DMS53 (cell line): ENCODE data around the gene PTPN11.
"Not testable (repeated sequence)": the region's sequence is repeated elsewhere in the genome, so short reads cannot be mapped to it uniquely, and the experiment has no call there.

Experiments
- DNase-seq: peaks from one replicate; lab custom pipeline; 2025; lab: John Stamatoyannopoulos, UW

The PTPN11 gene

GRCh38 chr12:112514926-112515642 lies 96.3 kb downstream of the PTPN11 start:
- DNase-seq, result no peak

DNA sequence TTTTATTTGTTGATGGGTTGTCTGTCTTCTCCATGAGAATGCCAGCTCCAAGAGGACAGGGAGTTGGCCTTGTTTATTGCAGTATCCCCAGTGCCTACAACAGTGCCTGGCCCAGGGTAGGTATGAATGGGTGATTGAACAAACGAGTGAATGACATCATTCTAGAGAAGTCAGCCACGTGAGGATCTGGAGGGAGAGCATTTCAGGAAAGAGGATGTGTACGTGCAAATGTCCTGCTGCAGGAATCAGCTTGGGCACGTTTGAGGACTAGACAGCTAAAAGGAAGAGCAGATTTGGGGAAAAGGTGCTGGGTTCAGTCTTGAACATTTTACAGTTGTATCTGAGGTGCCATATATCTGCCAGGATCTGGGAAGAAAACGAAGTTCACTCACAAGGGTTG lies 97.1 kb downstream of the PTPN11 start:
- no peak for DNase-seq

GRCh38 chr12:112517730-112518364 lies 99.1 kb downstream of the PTPN11 start:
- DNase-seq, result no peak

- no peak for DNase-seq
Measured at GRCh38 chr12:112518365-112518735, 99.6 kb downstream of the PTPN11 start.

DNA sequence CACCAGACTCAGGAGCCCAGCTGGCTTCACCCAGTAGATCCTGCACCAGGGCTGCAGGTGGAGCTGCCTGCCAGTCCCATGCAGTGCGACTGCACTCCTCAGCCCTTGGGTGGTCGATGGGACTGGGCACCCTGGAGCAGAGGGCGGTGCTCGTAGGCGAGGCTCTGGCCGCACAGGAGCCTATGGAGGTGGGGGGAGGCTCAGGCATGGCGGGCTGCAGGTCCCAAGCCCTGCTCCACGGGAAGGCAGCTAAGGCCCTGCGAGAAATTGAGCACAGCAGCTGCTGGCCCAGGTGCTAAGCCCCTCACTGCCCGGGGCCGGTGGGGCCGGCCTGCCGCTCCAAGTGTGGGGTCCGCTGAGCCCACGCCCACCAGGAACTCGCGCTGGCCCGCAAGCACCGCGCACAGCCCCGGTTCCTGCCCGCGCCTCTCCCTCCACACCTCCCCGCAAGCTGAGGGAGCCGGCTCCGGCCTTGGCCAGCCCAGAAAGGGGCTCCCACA lies 101.1 kb downstream of the PTPN11 start:
- not testable (repeated sequence) for DNase-seq

GRCh38 chr12:112523856-112524255 lies 105.1 kb downstream of the PTPN11 start:
- DNase-seq, result no peak

- DNase-seq, result no peak
Measured at GRCh38 chr12:112524269-112524668, 105.5 kb downstream of the PTPN11 start.

DNA sequence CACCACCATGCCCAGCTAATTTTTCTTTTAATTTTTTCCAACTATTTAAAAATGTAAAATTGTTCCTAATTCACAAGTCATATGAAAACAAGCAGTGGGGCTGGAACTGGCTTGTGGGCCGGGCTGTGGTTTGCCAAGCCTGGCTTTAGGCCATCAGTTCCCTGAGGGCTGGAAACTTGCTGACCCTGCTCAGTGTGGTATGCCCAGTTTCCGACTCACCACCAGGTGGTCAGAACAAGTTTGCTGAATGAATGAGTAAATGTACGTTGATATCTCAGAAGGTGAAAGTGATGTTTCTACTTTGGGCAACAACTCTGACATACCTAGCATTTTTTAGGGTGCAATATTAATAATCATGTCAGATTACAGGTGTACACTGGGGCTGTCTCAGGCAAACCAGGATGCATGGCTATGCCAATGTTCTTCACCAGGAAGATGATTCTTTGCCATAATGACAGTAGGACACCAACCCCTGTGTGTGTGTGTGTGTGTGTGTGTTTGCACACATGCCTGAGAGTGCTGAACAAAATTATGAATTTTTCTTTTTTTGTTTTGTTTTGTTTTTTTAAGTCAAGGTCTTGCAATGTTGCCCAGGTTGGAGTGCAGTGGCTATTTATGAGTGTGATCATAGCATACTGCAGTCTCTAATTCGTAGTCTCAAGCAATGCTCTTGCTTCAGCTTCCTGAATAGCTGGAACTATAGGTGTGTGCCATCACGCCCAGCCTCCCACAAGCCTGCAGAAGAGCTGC lies 106.1 kb downstream of the PTPN11 start:
- peak; percentile 41 for DNase-seq

GRCh38 chr12:112525426-112525809 lies 106.7 kb downstream of the PTPN11 start:
- no peak for DNase-seq

DNA sequence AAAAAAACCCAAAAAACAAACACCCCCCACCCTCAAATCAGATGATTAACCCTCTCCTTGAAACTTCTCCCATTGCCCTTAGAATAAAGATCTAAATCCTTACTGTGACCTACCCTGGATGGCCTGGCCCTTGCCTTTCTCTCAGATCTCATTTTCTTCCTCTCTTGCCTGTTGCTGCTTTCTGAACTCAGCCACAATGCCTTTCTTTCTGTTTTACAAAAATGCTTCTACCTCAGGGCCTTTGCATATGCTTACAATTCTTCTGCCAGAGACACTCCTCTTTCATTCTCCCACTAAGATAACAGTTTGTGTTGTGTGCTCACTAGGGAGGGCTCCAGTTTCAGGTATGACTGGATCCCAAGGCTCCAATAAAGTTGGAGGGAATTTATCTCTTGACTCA lies 108.3 kb downstream of the PTPN11 start:
- no peak for DNase-seq

- DNase-seq, result no peak
Measured at GRCh38 chr12:112527501-112527900, 108.8 kb downstream of the PTPN11 start.

GRCh38 chr12:112528521-112528920 lies 109.8 kb downstream of the PTPN11 start:
- DNase-seq, result no peak

- no peak for DNase-seq
Measured at GRCh38 chr12:112530941-112531340, 112.2 kb downstream of the PTPN11 start.

DNA sequence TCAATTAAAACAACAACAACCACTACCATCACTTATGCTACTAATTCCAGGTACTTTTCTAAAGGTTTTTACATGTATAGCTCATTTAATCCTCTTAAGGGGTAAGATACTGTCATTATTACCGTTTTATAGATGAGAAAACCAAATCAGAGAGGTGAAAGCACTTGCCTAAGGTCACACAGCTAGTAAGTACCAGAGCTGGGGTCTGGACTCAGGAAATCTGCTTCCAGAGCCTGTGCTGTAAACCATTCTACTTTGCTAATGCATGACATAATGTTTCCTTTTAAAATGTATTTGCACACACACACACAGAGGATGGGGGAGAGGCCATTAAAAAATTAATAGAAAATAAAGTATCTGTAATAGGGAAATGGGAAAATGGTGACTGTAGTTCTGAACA lies 113.4 kb downstream of the PTPN11 start:
- no peak for DNase-seq

GRCh38 chr12:112533528-112533927 lies 114.8 kb downstream of the PTPN11 start:
- no peak for DNase-seq

DNA sequence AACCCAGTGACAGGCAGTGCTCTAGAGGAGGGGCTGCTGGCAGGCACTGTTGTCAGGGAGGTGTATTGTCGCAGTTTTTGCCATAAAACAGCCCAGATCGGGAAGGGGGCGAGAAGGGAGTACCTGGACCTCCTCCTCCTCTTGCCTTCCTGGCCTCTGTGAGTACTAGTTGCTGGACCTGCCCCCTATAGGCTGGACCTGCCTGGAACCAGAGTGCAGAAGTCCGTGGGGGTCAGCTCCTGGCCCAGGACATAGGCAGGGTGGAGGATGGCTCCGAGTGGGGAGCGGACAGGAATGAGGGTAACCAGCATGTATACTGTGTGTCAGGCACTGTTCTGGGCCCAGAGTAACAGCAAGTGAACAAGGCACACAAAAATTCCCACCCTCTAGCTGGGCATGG lies 116.3 kb downstream of the PTPN11 start:
- no peak for DNase-seq

DNA sequence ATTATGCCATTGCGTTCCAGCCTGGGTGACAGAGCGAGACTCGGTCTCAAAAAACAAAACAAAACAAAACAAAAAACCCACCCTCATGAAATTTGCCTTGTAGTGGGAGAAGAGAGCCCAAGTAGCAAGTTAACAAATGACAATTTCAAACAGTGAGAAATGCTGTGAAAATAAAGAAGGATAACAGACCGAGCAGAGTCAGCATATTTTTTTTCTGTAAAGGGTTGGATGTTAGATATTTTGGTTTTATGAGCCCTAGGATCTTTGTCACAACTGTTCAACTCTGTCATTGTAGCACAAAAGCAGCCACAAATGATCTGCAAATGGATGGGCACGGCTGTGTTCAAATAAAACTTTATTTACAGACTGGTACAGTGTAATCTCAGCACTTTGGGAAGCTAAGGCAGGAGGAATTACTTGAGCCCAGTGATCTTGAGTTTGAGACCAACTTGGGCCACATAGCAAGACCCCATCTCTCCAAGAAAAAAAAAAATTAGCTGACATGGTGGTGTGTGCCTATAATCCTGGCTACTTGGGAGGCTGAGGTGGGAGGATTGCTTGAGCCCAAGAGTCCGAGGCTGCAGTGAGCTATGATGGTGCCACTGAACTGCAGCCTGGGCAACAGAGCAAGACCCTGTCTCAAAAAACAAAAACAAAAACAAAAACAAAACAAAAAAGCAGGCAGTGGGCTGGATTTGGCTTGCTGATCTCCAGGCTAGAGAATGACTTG lies 117.1 kb downstream of the PTPN11 start:
- no peak for DNase-seq

- DNase-seq, result no peak
Measured at GRCh38 chr12:112536367-112536730, 117.6 kb downstream of the PTPN11 start.

DNA sequence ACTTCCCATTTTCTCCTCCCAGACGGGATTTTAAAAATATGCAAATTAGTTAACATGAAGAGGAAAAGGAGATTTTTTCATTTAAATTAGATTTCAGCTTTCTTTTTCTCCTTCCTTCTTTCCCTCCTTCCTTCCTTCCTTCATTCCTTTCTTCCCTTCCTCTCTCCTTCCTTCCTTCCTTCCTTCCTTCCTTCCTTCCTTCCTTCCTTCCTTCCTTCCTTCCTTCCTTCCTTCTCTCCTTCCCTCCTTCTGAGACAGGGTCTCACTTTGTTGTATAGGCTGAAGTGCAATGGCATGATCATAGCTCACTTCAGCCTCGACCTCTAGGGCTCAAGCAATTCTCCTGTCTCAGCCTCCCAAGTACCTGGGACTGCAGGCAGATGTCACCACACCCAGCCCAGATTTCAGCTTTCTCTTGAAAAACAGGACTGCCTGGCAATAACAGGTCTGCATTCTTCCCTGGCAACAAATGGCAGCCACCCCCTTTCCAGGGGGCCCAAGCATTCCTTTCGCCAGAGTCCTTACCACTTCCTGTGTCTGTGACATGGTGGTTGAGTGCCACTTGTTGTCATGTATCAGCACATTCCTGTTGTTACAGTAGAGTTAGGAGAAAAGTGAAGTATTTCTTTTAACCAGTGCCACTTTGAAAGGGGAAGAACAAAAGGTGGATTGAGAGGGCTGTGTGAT lies 119.1 kb downstream of the PTPN11 start:
- DNase-seq, result peak; percentile 82

DNA sequence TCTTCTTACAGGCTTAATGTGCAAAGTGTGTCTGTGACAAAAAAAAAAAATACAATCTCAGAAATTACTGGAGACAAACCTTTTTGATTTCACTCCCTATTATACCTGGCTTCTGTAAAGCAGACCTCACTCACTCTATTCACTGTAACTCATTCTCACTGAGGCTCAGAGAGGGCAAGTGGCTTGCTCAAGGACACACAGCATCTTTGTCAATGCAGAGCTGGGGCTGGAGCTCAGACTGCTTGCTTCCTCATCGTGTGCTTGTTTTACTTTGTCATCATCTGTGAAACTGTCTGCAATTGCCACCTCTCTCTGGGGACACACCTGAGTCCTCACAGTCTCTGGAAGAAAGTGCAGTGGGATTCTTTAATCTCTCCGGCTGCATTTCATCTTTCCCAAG lies 120.0 kb downstream of the PTPN11 start:
- no peak for DNase-seq

DNA sequence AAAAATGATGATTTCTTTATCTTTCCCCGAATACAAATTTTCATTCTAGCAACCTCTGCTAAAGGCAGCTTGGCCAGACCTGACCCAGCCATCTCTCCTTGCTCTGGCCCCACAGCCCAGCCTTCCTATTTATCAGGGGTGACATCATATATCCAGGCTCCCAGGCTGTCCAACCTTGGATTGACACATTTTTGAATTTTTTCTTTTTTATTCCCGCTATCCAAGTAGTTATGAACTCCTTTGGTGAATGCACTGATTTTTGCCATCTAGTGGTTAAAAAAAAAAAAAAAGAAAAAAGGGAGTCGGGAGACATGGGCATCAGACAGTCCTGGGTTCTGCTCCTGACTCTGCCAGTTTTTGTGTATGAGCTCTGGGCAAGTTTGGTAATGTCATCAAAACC lies 120.5 kb downstream of the PTPN11 start:
- peak; percentile 38 for DNase-seq

DNA sequence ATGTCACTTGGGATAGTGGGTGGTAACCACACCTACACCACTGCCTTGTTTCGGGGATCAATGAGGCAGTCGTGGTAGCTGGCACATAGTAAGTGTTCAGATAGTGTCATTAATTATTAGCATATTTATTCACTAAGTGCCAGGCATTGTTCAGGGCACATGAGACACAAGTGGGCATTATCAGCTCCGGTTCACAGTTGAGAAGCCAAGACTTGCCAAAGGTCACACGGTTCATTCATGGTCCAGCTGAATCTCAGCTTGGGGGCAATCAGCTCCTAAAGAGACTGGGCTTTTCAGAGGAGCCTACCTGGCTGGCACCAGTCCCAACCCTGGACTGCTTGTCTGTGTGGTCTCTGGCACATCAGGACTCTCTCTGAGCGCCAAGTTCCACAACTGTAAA lies 121.3 kb downstream of the PTPN11 start:
- DNase-seq, result no peak
